D721Med (cell line): Measurements from ENCODE around the gene VGLL4.

ENCODE experiments used
- DNase-seq: peaks from one replicate; pipeline ENCODE4 v3.0.0; 2011; ENCODE audit warnings: low spot score; ENCODE audit not compliant: insufficient read length
- FAIRE-seq: peaks from 2 replicates; lab custom pipeline; 2011; peaks lifted over from hg19 to GRCh38; lab: Jason Lieb, UNC
- CTCF ChIP-seq: IDR thresholded peaks from 2 replicates; pipeline ENCODE4 v1.5.1; 2012; ENCODE audit warnings: mild to moderate bottlenecking, control low read depth; ENCODE audit not compliant: insufficient read depth; ENCODE audit errors: missing control alignments

VGLL4 gene

GRCh38 chr3:11606865-11607440, 36.8 kb downstream of the VGLL4 start:
- DNase-seq (no peak), FAIRE-seq (no peak)
- TF ChIP-seq CTCF: no peak

GRCh38 chr3:11606090-11606784, 37.5 kb downstream of the VGLL4 start:
- no peak for FAIRE-seq

GRCh38 chr3:11605398-11605797, 38.3 kb downstream of the VGLL4 start:
- no peak for TF ChIP-seq CTCF
- FAIRE-seq (no peak), DNase-seq (no peak)

More at GRCh38 chr3:11606090-11606784, 37.5 kb downstream of the VGLL4 start:
- TF ChIP-seq CTCF: no peak
- DNase-seq: no peak

- FAIRE-seq (no peak), DNase-seq (no peak)
- no peak for TF ChIP-seq CTCF
These were observed 39.4 kb downstream of the VGLL4 start for GRCh38 chr3:11604139-11604892.

GRCh38 chr3:11603628-11604027, 40.1 kb downstream of the VGLL4 start:
- FAIRE-seq: no peak

GRCh38 chr3:11602886-11603527, 40.7 kb downstream of the VGLL4 start:
- TF ChIP-seq CTCF: no peak
- DNase-seq (no peak), FAIRE-seq (no peak)

More at GRCh38 chr3:11603628-11604027, 40.1 kb downstream of the VGLL4 start:
- DNase-seq: no peak
- TF ChIP-seq CTCF: no peak
